ENCODE data around the gene FGD6.

GRCh38 chr12:95074766-95075165 is 142.5 kb downstream of the FGD6 start:
- no peak for TF ChIP-seq CTCF (conservative IDR thresholded peaks at IDR 0.05; ENCODE audit: low read depth, low read length)
- TF ChIP-seq POLR2A (IDR thresholded peaks at IDR 0.05; ENCODE audit: low read depth, low read length), result no peak
- no peak for TF ChIP-seq RAD21 (IDR thresholded peaks at IDR 0.05; ENCODE audit: low read length)

All from IMR-90 (cell line).